Mesothelial cell of epicardium (in vitro differentiated cells): Measurements from ENCODE around the gene OR4C45. TPM values are rescaled to one million over a fixed set of nuclear protein-coding genes. Genes with fewer than 3 reads are reported as not detected.
"Not testable (repeated sequence)": the region's sequence is repeated elsewhere in the genome, so short reads cannot be mapped to it uniquely, and the experiment has no call there.

Source experiments
- DNase-seq, 2 experiments: peaks; one replicate each; pipeline ENCODE4 v3.0.0; 2021; ENCODE audit warnings: low spot score in 2 of 2; ENCODE audit not compliant: unreplicated experiment in 2 of 2
- H3K27ac Mint-ChIP-seq: 2 replicates; pipeline ENCODE4 v1.8.0; 2021; ENCODE audit warnings: mixed read lengths
- H3K27me3 Mint-ChIP-seq: 2 replicates; pipeline ENCODE4 v1.8.0; 2021; ENCODE audit warnings: low read depth, mixed read lengths
- H3K36me3 Mint-ChIP-seq: 2 replicates; pipeline ENCODE4 v1.8.0; 2021; ENCODE audit warnings: mixed read lengths
- H3K4me1 Mint-ChIP-seq: 2 replicates; pipeline ENCODE4 v1.8.0; 2021; ENCODE audit warnings: mixed read lengths
- H3K4me3 Mint-ChIP-seq: 2 replicates; pipeline ENCODE4 v1.8.0; 2021; ENCODE audit warnings: mild to moderate bottlenecking, moderate library complexity, mixed read lengths
- H3K9me3 Mint-ChIP-seq: 2 replicates; pipeline ENCODE4 v1.8.0; 2021; ENCODE audit warnings: mixed read lengths
- total RNA-seq: library from RNA; stranded (reverse); gene quantifications from 3 replicates; pipeline ENCODE4 v1.2.1, GENCODE V29; 2021
- TF ChIP-seq, protein P1 (sequence below): fragments of 200-600 bp; sonication (generic); IDR thresholded peaks from one replicate; pipeline ENCODE4 v1.5.0; 2021; ENCODE audit warnings: antibody characterized with exemption; ENCODE audit not compliant: unreplicated experiment

The OR4C45 gene
- total RNA-seq, 1 donor from 2014 or later = not detected

DNA sequence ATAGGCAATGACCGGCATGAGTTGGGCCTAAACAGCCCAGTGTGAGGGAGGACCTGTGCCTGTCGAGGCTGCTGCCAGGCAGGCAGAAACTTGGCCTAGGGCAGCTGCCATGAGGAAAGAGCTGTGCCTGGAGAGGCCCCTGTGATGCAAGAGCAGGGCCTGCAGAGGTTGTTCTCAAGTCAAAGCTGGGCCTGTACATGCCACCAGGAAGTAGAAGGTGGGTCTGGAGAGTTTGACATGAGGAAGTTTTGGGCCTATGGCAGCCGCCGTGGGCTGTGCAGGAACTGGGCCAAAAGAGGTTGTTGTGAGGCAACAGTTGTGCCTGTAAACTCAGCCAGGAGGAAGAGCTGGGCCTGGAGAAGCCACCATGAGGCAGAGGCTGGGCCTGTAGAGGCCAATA lies 43.2 kb downstream of the OR4C45 start:
- H3K36me3 Mint-ChIP-seq = peaks cover 17% of the 10 kb centered on the region

DNA sequence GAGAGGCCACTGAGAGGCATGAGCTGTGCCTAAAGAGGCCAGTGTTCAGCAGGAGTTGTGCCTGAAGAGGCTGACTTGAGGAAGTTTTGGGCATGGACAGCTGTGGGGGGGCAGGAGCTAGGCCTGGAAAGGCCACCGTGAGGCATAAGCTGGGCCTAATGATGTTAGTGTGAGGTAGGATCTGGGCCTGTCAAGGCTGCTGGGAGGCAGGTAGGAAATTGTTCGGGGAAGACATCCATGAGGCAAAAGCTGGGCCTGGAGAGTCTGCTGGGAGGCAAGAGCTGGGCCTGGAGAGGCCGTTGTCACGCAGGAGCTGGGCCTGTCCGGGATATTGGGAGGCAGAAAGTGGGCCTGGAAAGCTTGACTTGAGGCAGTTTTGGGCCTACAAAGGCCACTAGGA lies 44.9 kb downstream of the OR4C45 start:
- Mint-ChIP-seq H3K27ac (no peak overlapping the region), H3K36me3 (peaks cover 14% of the 10 kb centered on the region), H3K4me3 (no peak overlapping the region), H3K4me1 (no peaks in the 10 kb centered on the region), H3K9me3 (peaks cover 79% of the 10 kb centered on the region), H3K27me3 (no peaks in the 10 kb centered on the region)
- DNase-seq = no peak
- TF ChIP-seq, protein P1, sequence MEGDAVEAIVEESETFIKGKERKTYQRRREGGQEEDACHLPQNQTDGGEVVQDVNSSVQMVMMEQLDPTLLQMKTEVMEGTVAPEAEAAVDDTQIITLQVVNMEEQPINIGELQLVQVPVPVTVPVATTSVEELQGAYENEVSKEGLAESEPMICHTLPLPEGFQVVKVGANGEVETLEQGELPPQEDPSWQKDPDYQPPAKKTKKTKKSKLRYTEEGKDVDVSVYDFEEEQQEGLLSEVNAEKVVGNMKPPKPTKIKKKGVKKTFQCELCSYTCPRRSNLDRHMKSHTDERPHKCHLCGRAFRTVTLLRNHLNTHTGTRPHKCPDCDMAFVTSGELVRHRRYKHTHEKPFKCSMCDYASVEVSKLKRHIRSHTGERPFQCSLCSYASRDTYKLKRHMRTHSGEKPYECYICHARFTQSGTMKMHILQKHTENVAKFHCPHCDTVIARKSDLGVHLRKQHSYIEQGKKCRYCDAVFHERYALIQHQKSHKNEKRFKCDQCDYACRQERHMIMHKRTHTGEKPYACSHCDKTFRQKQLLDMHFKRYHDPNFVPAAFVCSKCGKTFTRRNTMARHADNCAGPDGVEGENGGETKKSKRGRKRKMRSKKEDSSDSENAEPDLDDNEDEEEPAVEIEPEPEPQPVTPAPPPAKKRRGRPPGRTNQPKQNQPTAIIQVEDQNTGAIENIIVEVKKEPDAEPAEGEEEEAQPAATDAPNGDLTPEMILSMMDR = no peak

More for the DNA sequence above, 43.2 kb downstream of the OR4C45 start:
- DNase-seq = no peak
- Mint-ChIP-seq H3K9me3 (peaks cover 90% of the 10 kb centered on the region), H3K27me3 (no peaks in the 10 kb centered on the region), H3K4me3 (no peak overlapping the region), H3K4me1 (no peaks in the 10 kb centered on the region), H3K27ac (no peak overlapping the region)
- TF ChIP-seq, protein P1 = no peak

DNA sequence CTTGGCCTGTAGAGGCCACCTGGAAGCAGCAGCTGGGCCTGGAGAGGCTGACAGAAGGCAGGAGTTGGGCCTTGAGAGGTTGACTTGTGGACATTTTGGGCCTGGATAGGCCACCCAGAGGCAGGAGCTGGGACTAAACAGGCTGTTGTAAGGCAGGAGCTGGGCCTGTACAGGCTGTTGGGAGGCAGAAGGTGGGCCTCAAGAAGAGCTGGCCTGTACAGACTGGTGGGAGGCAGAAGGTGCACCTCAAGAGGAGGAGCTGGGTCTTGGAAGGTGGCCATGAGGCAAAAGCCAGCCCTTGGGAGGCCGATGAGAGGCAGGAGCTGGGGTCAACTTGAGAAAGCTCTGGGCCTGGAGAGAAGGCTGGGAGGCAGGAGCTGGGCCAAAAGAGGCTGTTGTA lies 45.3 kb downstream of the OR4C45 start:
- Mint-ChIP-seq H3K4me3 (no peak overlapping the region), H3K36me3 (peaks cover 14% of the 10 kb centered on the region), H3K27ac (no peak overlapping the region), H3K4me1 (no peaks in the 10 kb centered on the region), H3K27me3 (no peaks in the 10 kb centered on the region), H3K9me3 (peaks cover 81% of the 10 kb centered on the region)
- TF ChIP-seq, protein P1 = no peak
- DNase-seq = no peak

DNA sequence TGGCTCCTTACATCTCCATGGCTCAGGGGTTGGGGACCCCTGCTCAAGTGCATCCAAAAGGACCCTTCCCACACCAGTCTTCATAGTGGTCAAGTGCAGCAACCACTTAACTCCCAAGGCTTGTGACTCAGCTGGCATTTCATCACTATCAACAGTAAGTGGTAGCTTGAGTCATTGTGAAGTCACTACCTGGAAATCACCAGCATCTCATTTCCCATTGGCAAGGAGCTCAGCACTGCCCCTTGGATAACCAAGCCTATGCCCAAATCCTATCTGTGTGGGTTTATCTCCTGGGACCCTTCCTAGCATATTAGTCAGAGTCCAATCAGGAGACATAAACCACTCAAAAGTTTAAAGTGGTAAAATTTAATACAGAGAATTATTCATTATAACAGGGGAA lies 46.3 kb downstream of the OR4C45 start:
- H3K9me3 Mint-ChIP-seq = peaks cover 80% of the 10 kb centered on the region
- DNase-seq, H3K27me3 Mint-ChIP-seq, H3K4me1 Mint-ChIP-seq, H3K27ac Mint-ChIP-seq, H3K4me3 Mint-ChIP-seq: not testable (repeated sequence)
- peaks cover 14% of the 10 kb centered on the region for H3K36me3 Mint-ChIP-seq

DNA sequence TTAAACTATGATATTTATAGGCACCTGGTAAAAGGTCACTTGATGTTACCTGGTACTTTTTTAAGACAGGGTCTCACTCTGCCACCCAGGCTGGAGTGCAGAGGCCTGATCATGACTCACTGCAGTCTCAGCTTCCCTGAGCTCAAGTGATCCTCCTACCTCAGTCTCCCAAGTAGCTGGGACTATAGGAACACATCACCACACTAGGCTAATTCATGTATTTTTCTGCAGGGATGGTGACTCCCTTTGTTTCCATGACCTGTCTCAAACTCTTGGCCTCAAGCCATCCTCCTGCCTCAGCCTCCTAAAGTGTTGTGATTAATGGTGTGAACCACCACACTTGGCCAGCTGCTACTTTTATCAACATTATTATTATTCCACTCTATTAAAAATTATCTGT lies 47.6 kb downstream of the OR4C45 start:
- Mint-ChIP-seq H3K27me3 (no peaks in the 10 kb centered on the region), H3K27ac (no peak overlapping the region), H3K36me3 (peaks cover 8% of the 10 kb centered on the region), H3K4me1 (no peaks in the 10 kb centered on the region), H3K9me3 (peaks cover 74% of the 10 kb centered on the region), H3K4me3 (no peak overlapping the region)
- TF ChIP-seq, protein P1 = no peak
- DNase-seq = no peak

Other genes starting within 250 kb of the OR4C45 start
- not detected in 3 replicates for gene OR4C13, start 80.5 kb upstream of the OR4C45 start, total RNA-seq
- gene OR4C12, start 50.3 kb upstream of the OR4C45 start, total RNA-seq = not detected in 3 replicates